SH-SY5Y (cell line): ENCODE measurements around the gene SDC3.

Experiments used
- GATA2 ChIP-seq: IDR thresholded peaks from 2 replicates; pipeline ENCODE4 v1.6.1; 2011; ENCODE audit warnings: mild to moderate bottlenecking, low read depth, low read length
- GATA3 ChIP-seq: IDR thresholded peaks from 2 replicates; pipeline ENCODE4 v1.6.1; 2011; ENCODE audit warnings: low read depth, mild to moderate bottlenecking, low read length, moderate library complexity

GRCh38 chr1:30901798-30902581 lies 6.6 kb downstream of the SDC3 start:
- TF ChIP-seq GATA2 (no peak), GATA3 (no peak)
